GM12874 (cell line): ENCODE measurements around the gene BCAS3.

Source experiments
- CTCF ChIP-seq: IDR thresholded peaks from 2 replicates; pipeline ENCODE4 v1.5.1; 2011; ENCODE audit warnings: low read depth, mild to moderate bottlenecking, control low read depth, low read length, moderate library complexity; ENCODE audit not compliant: insufficient read depth

The BCAS3 gene

DNA sequence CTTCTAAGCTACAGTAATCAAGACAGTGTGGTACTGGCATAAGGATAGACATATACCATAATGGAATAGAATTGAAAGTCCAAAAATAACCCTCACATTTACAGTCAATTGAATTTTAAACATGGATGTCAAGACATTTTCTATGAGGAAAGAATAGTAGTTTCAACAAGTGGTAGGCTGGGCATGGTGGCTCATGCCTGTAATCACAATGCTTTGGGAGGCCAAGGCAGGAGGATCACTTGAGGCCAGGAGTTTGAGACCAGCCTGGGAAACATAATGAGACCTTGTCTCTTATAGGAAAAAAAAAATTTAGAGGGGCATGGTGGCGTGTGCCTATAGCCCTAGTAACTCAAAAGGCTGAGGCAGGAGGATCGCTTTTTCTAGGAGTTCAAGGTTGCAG is 599.2 kb downstream of the BCAS3 start:
- TF ChIP-seq CTCF: no peak

DNA sequence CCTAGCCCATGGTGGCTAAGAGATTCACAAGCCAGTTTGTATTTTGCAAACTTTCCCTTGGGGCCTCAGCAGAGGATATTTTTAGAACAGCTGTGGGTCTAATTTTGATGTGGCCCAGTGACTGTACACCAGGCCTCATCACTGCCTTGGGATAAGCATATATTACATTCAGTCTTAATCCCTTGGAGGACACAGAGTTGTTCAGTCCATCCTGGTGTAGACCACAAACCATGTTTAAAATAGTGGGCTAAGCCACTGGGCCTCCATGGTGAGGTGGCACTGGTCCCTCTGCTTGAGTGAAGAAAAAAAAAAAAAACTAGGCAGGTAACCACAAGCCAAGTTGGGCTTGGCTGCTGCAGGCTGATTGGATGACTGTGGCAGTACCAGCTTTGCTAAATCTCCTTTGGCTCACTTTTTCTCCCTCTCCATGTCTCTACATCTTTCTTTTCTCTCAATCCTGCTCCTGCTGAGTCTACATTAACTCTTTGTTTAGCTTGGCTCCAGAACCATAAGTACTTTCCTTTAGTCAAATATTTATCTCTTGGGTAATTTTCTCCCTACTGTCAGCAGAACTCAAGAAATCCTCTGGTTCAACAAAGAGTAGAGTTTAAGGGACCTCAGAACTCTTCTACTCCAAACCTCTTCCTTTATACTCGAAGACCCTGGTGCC is 602.0 kb downstream of the BCAS3 start:
- TF ChIP-seq CTCF: no peak

GRCh38 chr17:61280338-61280737 is 602.7 kb downstream of the BCAS3 start:
- no peak for TF ChIP-seq CTCF

GRCh38 chr17:61280851-61281250 is 603.2 kb downstream of the BCAS3 start:
- TF ChIP-seq CTCF: no peak

- TF ChIP-seq CTCF: no peak
These were observed 604.7 kb downstream of the BCAS3 start for GRCh38 chr17:61282377-61282776.

- no peak for TF ChIP-seq CTCF
These were observed 605.4 kb downstream of the BCAS3 start for GRCh38 chr17:61283043-61283442.

GRCh38 chr17:61284174-61284573 is 606.5 kb downstream of the BCAS3 start:
- no peak for TF ChIP-seq CTCF

DNA sequence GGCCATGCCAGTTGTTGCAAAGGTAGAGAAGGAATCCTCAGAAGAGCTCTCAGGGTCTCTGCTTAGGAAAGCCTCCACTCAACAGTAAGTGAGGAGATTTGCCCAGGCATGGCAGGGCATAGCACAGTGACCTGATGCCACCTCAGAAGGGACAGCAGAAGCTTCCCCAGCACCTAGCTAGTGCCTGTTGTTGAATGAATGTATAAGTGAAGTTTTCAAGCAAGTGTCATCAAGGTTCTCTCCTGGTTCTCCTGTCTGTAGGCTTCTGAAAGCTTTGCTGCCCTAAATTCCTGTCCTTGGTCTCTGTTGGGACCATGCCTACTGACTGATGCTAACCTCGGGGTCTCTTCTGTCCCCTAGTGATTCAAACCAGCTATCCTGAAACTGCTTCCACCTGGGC is 607.1 kb downstream of the BCAS3 start:
- TF ChIP-seq CTCF: no peak
